HEK293T (cell line): ENCODE measurements around the gene CFAP74.

Experiments used
- CTCF ChIA-PET: fragments of 350-600 bp; formaldehyde crosslinking; extraction: SDS; loops from one replicate; lab custom pipeline; 2021; ENCODE audit warnings: antibody characterized with exemption, inconsistent platforms; lab: Yijun Ruan, JAX
- POLR2A ChIA-PET: fragments of 350-600 bp; formaldehyde crosslinking; extraction: SDS; loops from one replicate; lab custom pipeline; 2020; ENCODE audit warnings: antibody characterized with exemption, inconsistent platforms; lab: Yijun Ruan, JAX
- DNase-seq: peaks from one replicate; pipeline ENCODE4 v3.0.0; 2012; ENCODE audit warnings: mixed read lengths; ENCODE audit errors: extremely low spot score
- ARNT ChIP-seq: fragments of 450-650 bp; IDR thresholded peaks from 2 replicates; pipeline ENCODE4 v1.6.1; 2017; ENCODE audit warnings: mild to moderate bottlenecking
- BHLHE40 ChIP-seq: fragments of 450-650 bp; IDR thresholded peaks from 2 replicates; pipeline ENCODE4 v1.6.1; 2016; ENCODE audit warnings: mild to moderate bottlenecking, moderate library complexity, borderline replicate concordance
- CTBP1 ChIP-seq: fragments of 450-650 bp; IDR thresholded peaks from 2 replicates; pipeline ENCODE4 v1.6.1; 2016; ENCODE audit warnings: borderline replicate concordance
- ELF4 ChIP-seq: fragments of 450-650 bp; IDR thresholded peaks from 2 replicates; pipeline ENCODE4 v1.6.1; 2017; ENCODE audit warnings: antibody characterized with exemption
- FOXA1 ChIP-seq: fragments of 450-650 bp; IDR thresholded peaks from 2 replicates; pipeline ENCODE4 v1.6.1; 2016; ENCODE audit warnings: mild to moderate bottlenecking
- FOXK2 ChIP-seq: fragments of 450-650 bp; IDR thresholded peaks from 2 replicates; pipeline ENCODE4 v1.6.1; 2016; ENCODE audit warnings: mild to moderate bottlenecking
- FOXM1 ChIP-seq: fragments of 450-650 bp; IDR thresholded peaks from 2 replicates; pipeline ENCODE4 v1.6.1; 2017; ENCODE audit warnings: mild to moderate bottlenecking, borderline replicate concordance
- HDGF ChIP-seq: fragments of 450-650 bp; IDR thresholded peaks from 2 replicates; pipeline ENCODE4 v1.6.1; 2017; ENCODE audit warnings: antibody characterized with exemption, borderline replicate concordance
- L3MBTL2 ChIP-seq: fragments of 450-650 bp; conservative IDR thresholded peaks from 2 replicates; pipeline ENCODE4 v1.6.1; 2016; ENCODE audit warnings: mild to moderate bottlenecking
- LEF1 ChIP-seq: fragments of 450-650 bp; IDR thresholded peaks from 2 replicates; pipeline ENCODE4 v1.6.1; 2017; ENCODE audit warnings: mild to moderate bottlenecking, borderline replicate concordance
- NFRKB ChIP-seq: fragments of 450-650 bp; IDR thresholded peaks from 2 replicates; pipeline ENCODE4 v1.6.1; 2016; ENCODE audit warnings: mild to moderate bottlenecking, moderate library complexity
- PKNOX1 ChIP-seq: fragments of 450-650 bp; IDR thresholded peaks from 2 replicates; pipeline ENCODE4 v1.6.1; 2016
- SP1 ChIP-seq: fragments of 450-650 bp; IDR thresholded peaks from 2 replicates; pipeline ENCODE4 v1.6.1; 2017
- SUZ12 ChIP-seq: fragments of 450-650 bp; IDR thresholded peaks from 2 replicates; pipeline ENCODE4 v1.6.1; 2016; ENCODE audit warnings: mild to moderate bottlenecking
- TARDBP ChIP-seq: fragments of 450-650 bp; IDR thresholded peaks from 2 replicates; pipeline ENCODE4 v1.6.1; 2016
- ZNF384 ChIP-seq: fragments of 450-650 bp; IDR thresholded peaks from 2 replicates; pipeline ENCODE4 v1.6.1; 2016

Gene CFAP74

GRCh38 chr1:1972976-1973715, 30.4 kb downstream of the CFAP74 start:
- POLR2A ChIA-PET, result no interaction called here
- TF ChIP-seq PKNOX1 (no peak), HDGF (no peak), BHLHE40 (no peak), L3MBTL2 (no peak), SP1 (no peak), FOXK2 (no peak), SUZ12 (no peak), FOXA1 (no peak), TARDBP (no peak), ELF4 (no peak), ZNF384 (no peak), ARNT (no peak), CTBP1 (no peak), NFRKB (no peak), FOXM1 (no peak), LEF1 (no peak)
- DNase-seq, result no peak
- CTCF ChIA-PET, result interaction anchor here (1.1 kb wide), 1 partner anchor 12 kb away, joined by 3 read pairs; no protein-coding TSS in a partner anchor

DNA sequence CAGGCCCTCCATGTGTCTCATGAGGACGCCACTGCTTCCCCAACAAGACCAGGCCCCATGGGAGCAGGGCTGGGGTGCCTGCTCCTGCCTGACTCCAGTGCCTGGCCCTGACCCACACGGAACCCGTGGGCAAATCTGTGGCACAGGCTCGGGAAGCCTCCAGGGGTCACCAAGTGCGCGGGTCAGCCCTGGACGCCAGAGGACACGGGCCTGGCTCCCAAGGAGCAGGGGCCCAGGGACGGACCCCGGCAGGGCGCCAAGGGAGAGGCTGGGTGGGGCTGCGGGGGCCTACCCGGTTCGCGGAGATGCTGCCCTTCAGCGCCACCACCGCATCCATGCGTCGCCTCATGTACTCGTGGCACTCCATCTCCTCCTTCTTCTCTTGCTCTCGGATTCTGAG, 31.9 kb downstream of the CFAP74 start:
- ChIA-PET POLR2A (no interaction called here), CTCF (no interaction called here)
- DNase-seq, result no peak
- TF ChIP-seq TARDBP (no peak), FOXA1 (no peak), ZNF384 (no peak)

DNA sequence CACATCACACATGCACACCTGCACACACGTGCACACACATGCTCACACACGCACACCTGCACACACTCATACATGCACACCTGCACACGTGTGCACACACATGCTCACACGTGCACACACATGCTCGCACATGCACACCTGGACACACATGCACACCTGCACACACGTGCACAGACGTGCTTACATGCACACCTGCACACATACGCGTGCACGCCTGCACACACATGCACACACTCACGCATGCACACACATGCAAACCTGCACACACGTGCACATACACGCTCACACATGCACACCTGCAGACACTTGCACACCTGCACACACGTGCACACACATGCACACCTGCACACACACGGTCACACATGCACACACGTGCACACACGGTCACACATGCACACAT, 32.6 kb downstream of the CFAP74 start:
- TF ChIP-seq TARDBP (no peak), ARNT (no peak), FOXM1 (no peak), BHLHE40 (no peak), SP1 (no peak), CTBP1 (no peak), FOXA1 (no peak), SUZ12 (no peak), FOXK2 (no peak), ZNF384 (no peak), L3MBTL2 (no peak), PKNOX1 (no peak), HDGF (no peak)
- CTCF ChIA-PET, result no interaction called here
- POLR2A ChIA-PET, result no interaction called here

DNA sequence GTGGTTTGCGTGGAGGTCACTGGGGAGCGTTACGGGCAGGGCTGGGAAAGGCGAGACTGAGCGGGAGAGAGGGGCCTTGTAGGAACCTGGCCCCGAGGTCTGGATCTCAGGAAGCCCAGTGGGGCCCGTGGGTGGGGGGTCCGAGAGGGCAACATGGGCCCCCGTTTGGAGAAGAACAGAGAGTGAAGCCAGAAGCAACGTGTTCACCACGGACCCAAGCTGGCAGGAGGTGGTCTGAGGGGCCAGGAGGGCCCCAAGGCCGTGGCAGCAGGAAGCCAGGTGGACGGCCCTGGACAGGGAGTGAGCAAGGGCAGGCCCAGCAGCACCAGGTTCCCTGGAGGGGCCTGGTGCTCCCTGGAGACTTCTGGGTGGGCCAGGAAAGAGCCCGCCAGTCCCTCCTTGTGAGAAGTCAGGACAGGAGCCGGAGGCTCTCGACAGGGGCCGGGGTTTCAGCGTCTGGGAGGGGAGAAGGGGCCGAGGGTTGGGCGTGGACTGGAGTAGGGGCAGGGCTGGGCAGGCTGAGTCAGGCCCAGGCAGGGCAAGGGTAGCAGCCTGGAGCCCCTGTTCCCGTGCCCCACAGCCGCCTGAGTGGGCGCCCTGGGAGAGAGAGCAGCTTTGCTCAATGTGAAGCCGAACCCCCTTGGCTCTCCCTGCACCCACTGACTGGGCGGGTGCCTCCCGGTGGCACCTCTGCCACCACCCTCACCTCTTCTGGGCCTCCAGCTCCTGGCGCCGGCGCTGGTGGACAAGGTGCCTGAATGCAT, 33.5 kb downstream of the CFAP74 start:
- no peak for DNase-seq
- ChIA-PET CTCF (no interaction called here), POLR2A (no interaction called here)
- TF ChIP-seq PKNOX1 (no peak), HDGF (no peak), LEF1 (no peak), SP1 (no peak), FOXM1 (no peak), CTBP1 (no peak)

More for the DNA sequence above, 32.6 kb downstream of the CFAP74 start:
- no peak for DNase-seq

GRCh38 chr1:1969505-1969900, 34.1 kb downstream of the CFAP74 start:
- DNase-seq, result no peak
- ChIA-PET POLR2A (no interaction called here), CTCF (no interaction called here)
- TF ChIP-seq ARNT (no peak), SUZ12 (no peak), ZNF384 (no peak), FOXA1 (no peak), BHLHE40 (no peak), TARDBP (no peak), SP1 (no peak), LEF1 (no peak), ELF4 (no peak), NFRKB (no peak), PKNOX1 (no peak), L3MBTL2 (no peak)
